NCI-H1105 (cell line): Measurements from ENCODE around the gene SPRR4.

Source experiments
- DNase-seq: peaks from one replicate; lab custom pipeline; 2025; lab: John Stamatoyannopoulos, UW

Gene SPRR4

GRCh38 chr1:152970495-152970894 is at the start of gene SPRR4:
SPRR4 (plus strand) TSS chr1:152970648; CDS start chr1:152971891, 1,243 bp downstream.
- no peak for DNase-seq

- no peak for DNase-seq
Measured at GRCh38 chr1:152924191-152924590, 46.3 kb upstream of the SPRR4 start.

GRCh38 chr1:152926091-152926490 is 44.4 kb upstream of the SPRR4 start:
- no peak for DNase-seq

GRCh38 chr1:152928671-152929070 is 41.8 kb upstream of the SPRR4 start:
- no peak for DNase-seq

GRCh38 chr1:152932170-152932811 is 38.2 kb upstream of the SPRR4 start:
- DNase-seq: no peak

- DNase-seq: no peak
Measured at GRCh38 chr1:152933196-152933595, 37.3 kb upstream of the SPRR4 start.

- no peak for DNase-seq
Measured at GRCh38 chr1:152940614-152941013, 29.8 kb upstream of the SPRR4 start.

- no peak for DNase-seq
Measured at GRCh38 chr1:152941037-152941711, 29.3 kb upstream of the SPRR4 start.

- no peak for DNase-seq
Measured at GRCh38 chr1:152942161-152942560, 28.3 kb upstream of the SPRR4 start.

GRCh38 chr1:152946248-152946647 is 24.2 kb upstream of the SPRR4 start:
- no peak for DNase-seq

GRCh38 chr1:152946651-152947256 is 23.7 kb upstream of the SPRR4 start, which contains the start of gene SPRR5:
SPRR5 (plus strand) TSS chr1:152947206; CDS start chr1:152948555, 1,349 bp downstream.
- DNase-seq: no peak

GRCh38 chr1:152951711-152952110 is 18.7 kb upstream of the SPRR4 start:
- no peak for DNase-seq

- DNase-seq: no peak
Measured at GRCh38 chr1:152953761-152954160, 16.7 kb upstream of the SPRR4 start.

- no peak for DNase-seq
Measured at GRCh38 chr1:152954436-152954835, 16.0 kb upstream of the SPRR4 start.

- DNase-seq: no peak
Measured at GRCh38 chr1:152957561-152957960, 12.9 kb upstream of the SPRR4 start.

- DNase-seq: no peak
Measured at GRCh38 chr1:152959273-152959672, 11.2 kb upstream of the SPRR4 start.

GRCh38 chr1:152959801-152960451 is 10.5 kb upstream of the SPRR4 start:
- no peak for DNase-seq

GRCh38 chr1:152960452-152961044 is 9.9 kb upstream of the SPRR4 start:
- no peak for DNase-seq

GRCh38 chr1:152961226-152961891 is 9.1 kb upstream of the SPRR4 start:
- DNase-seq: no peak

GRCh38 chr1:152962876-152963415 is 7.5 kb upstream of the SPRR4 start:
- no peak for DNase-seq

GRCh38 chr1:152964536-152964935 is 5.9 kb upstream of the SPRR4 start:
- DNase-seq: no peak
